H1 (cell line): ENCODE measurements around the gene CDPF1. TPM values are rescaled to one million over a fixed set of nuclear protein-coding genes. Genes with fewer than 3 reads are reported as not detected.

Source experiments
- CTCF ChIA-PET: fragments of 300-600 bp; sonication (Branson Sonifier 250); formaldehyde crosslinking; loops from one replicate; lab custom pipeline; 2021; ENCODE audit not compliant: partially characterized antibody; lab: Charles Lee
- POLR2A ChIA-PET: fragments of 300-600 bp; sonication (Branson Sonifier 250); formaldehyde crosslinking; loops from one replicate; lab custom pipeline; 2021; ENCODE audit warnings: inconsistent platforms; ENCODE audit not compliant: partially characterized antibody; lab: Charles Lee
- DNase-seq, 2 experiments: peaks; one replicate each; pipeline versions ENCODE4 v3.0.0 to v3.0.0-alpha.2; 2010 to 2022; ENCODE audit warnings: low spot score in 2 of 2, low read depth in 1 of 2, mixed read lengths in 1 of 2
- FAIRE-seq: peaks from 2 replicates; lab custom pipeline; 2011; peaks lifted over from hg19 to GRCh38; lab: Jason Lieb, UNC
- H2AFZ ChIP-seq: 2 replicates; pipeline ENCODE4 v1.8.1; 2012; ENCODE audit warnings: low read length, inconsistent platforms
- H2AK5ac ChIP-seq: 2 replicates; pipeline ENCODE4 v1.6.1; 2013; ENCODE audit warnings: low read depth, low read length
- H2BK120ac ChIP-seq: replicated peaks from 2 replicates; pipeline ENCODE3; 2013; ENCODE audit warnings: low read depth, low read length, inconsistent platforms
- H2BK12ac ChIP-seq: 2 replicates; pipeline ENCODE4 v1.6.1; 2013; ENCODE audit warnings: low read depth, low read length
- H2BK15ac ChIP-seq: 2 replicates; pipeline ENCODE4 v1.6.1; 2013; ENCODE audit warnings: low read length
- H2BK20ac ChIP-seq: 2 replicates; pipeline ENCODE4 v1.6.1; 2013; ENCODE audit warnings: low read length
- H2BK5ac ChIP-seq: 2 replicates; pipeline ENCODE4 v1.6.1; 2013; ENCODE audit warnings: low read depth, low read length
- H3K14ac ChIP-seq: 2 replicates; pipeline ENCODE4 v1.6.1; 2013; ENCODE audit warnings: inconsistent platforms; ENCODE audit not compliant: insufficient read length
- H3K18ac ChIP-seq: 2 replicates; pipeline ENCODE4 v1.6.1; 2013; ENCODE audit warnings: low read length; ENCODE audit errors: extremely low read depth
- H3K23ac ChIP-seq: 2 replicates; pipeline ENCODE4 v1.6.1; 2013; ENCODE audit warnings: inconsistent platforms; ENCODE audit not compliant: insufficient read length
- H3K23me2 ChIP-seq: 2 replicates; pipeline ENCODE4 v1.6.1; 2013; ENCODE audit warnings: low read depth, low read length
- H3K27ac ChIP-seq: 2 replicates; pipeline ENCODE4 v1.6.1; 2011; ENCODE audit warnings: low read depth, low read length, inconsistent platforms
- H3K27me3 ChIP-seq, 4 experiments: replicated peaks in 1 of 4; 1 replicate in 1 of 4; 2 replicates in 3 of 4; pipeline versions ENCODE4 v1.6.1 to v1.8.1; 2011 to 2013; ENCODE audit warnings: low read length in 3 of 4, mild to moderate bottlenecking in 3 of 4, inconsistent platforms in 2 of 4, mixed read lengths in 2 of 4, moderate library complexity in 1 of 4; ENCODE audit not compliant: control insufficient read depth in 3 of 4, insufficient read depth in 3 of 4; ENCODE audit errors: extremely low read depth in 1 of 4
- H3K36me3 ChIP-seq, 4 experiments: 2 replicates each; pipeline versions ENCODE4 v1.6.1 to v1.8.1; 2011 to 2013; ENCODE audit warnings: mild to moderate bottlenecking in 4 of 4, low read length in 3 of 4, moderate library complexity in 2 of 4, control low read depth in 1 of 4, inconsistent platforms in 1 of 4; ENCODE audit not compliant: insufficient read depth in 4 of 4, control insufficient read depth in 2 of 4
- H3K4ac ChIP-seq: replicated peaks from 2 replicates; pipeline ENCODE3; 2013; ENCODE audit warnings: low read length, low read depth, mixed read lengths, inconsistent platforms; ENCODE audit not compliant: insufficient read length
- H3K4me1 ChIP-seq, 4 experiments: replicated peaks in 1 of 4; 1 replicate in 1 of 4; 2 replicates in 3 of 4; pipeline versions ENCODE4 v1.6.1 to v1.8.1; 2011 to 2013; ENCODE audit warnings: low read length in 3 of 4, inconsistent platforms in 2 of 4, mixed read lengths in 1 of 4; ENCODE audit not compliant: insufficient read depth in 4 of 4, control insufficient read depth in 3 of 4
- H3K4me2 ChIP-seq, 2 experiments: 2 replicates each; pipeline versions ENCODE4 v1.6.1 to v1.8.1; 2011 to 2013; ENCODE audit warnings: low read depth in 2 of 2, low read length in 2 of 2, control low read depth in 1 of 2, inconsistent platforms in 1 of 2, mild to moderate bottlenecking in 1 of 2; ENCODE audit not compliant: insufficient read depth in 1 of 2
- H3K4me3 ChIP-seq, 4 experiments: fragments of 200-600, 300-600 bp in 1 of 4; sonication (generic), shearing (Covaris generic), sonication (Bioruptor Twin) in 1 of 4; 2 replicates each; pipeline versions ENCODE4 v1.5.1 to v1.8.1; 2011 to 2016; ENCODE audit warnings: low read length in 4 of 4, low read depth in 3 of 4, control low read depth in 2 of 4, inconsistent platforms in 2 of 4, mild to moderate bottlenecking in 2 of 4, mixed read lengths in 1 of 4, moderate library complexity in 1 of 4; ENCODE audit not compliant: insufficient read depth in 2 of 4; ENCODE audit errors: extremely low read depth in 1 of 4
- H3K56ac ChIP-seq: replicated peaks from 2 replicates; pipeline ENCODE3; 2013; ENCODE audit warnings: low read depth, mild to moderate bottlenecking, mixed read lengths, low read length, inconsistent platforms; ENCODE audit not compliant: insufficient read length
- H3K79me1 ChIP-seq: 2 replicates; pipeline ENCODE4 v1.6.1; 2013; ENCODE audit warnings: low read depth, low read length, control low read depth
- H3K79me2 ChIP-seq, 2 experiments: 2 replicates each; pipeline versions ENCODE4 v1.6.1 to v1.8.1; 2012 to 2013; ENCODE audit warnings: low read length in 2 of 2, mild to moderate bottlenecking in 2 of 2, inconsistent platforms in 1 of 2; ENCODE audit not compliant: insufficient read depth in 2 of 2, control insufficient read depth in 1 of 2
- H3K9ac ChIP-seq, 4 experiments: replicated peaks in 1 of 4; 1 replicate in 1 of 4; 2 replicates in 3 of 4; pipeline versions ENCODE4 v1.6.1 to v1.8.1; 2011 to 2013; ENCODE audit warnings: low read depth in 3 of 4, low read length in 3 of 4, control low read depth in 2 of 4, mild to moderate bottlenecking in 2 of 4, moderate library complexity in 2 of 4, inconsistent platforms in 1 of 4; ENCODE audit errors: extremely low read depth in 1 of 4
- H3K9me3 ChIP-seq, 2 experiments: 2 replicates each; pipeline versions ENCODE4 v1.6.1 to v1.8.1; 2012 to 2013; ENCODE audit warnings: mild to moderate bottlenecking in 2 of 2, moderate library complexity in 2 of 2, control low read depth in 1 of 2, inconsistent platforms in 1 of 2, low read depth in 1 of 2, low read length in 1 of 2, mixed read lengths in 1 of 2; ENCODE audit not compliant: insufficient read depth in 2 of 2
- H4K20me1 ChIP-seq, 2 experiments: replicated peaks in 1 of 2; 2 replicates each; pipeline versions ENCODE3 to v1.8.1; 2011 to 2013; ENCODE audit warnings: inconsistent platforms in 2 of 2, low read length in 2 of 2, mild to moderate bottlenecking in 1 of 2; ENCODE audit not compliant: insufficient read depth in 2 of 2, control insufficient read depth in 1 of 2
- H4K5ac ChIP-seq: 2 replicates; pipeline ENCODE4 v1.6.1; 2013; ENCODE audit warnings: low read length, low read depth, mixed read lengths, inconsistent platforms; ENCODE audit not compliant: insufficient read length
- H4K8ac ChIP-seq: 2 replicates; pipeline ENCODE4 v1.8.0; 2013; ENCODE audit warnings: mild to moderate bottlenecking, moderate library complexity, low read length, inconsistent platforms; ENCODE audit not compliant: insufficient read depth; ENCODE audit errors: extremely low read depth
- H4K91ac ChIP-seq: replicated peaks from 2 replicates; pipeline ENCODE3; 2013; ENCODE audit warnings: low read length, mixed read lengths, inconsistent platforms; ENCODE audit not compliant: insufficient read length
- whole genome bisulfite sequencing, 2 experiments: shearing (Covaris generic) in 1 of 2; methylation state at CpG; one replicate each; pipeline versions ENCODE4 v1.1.6 to v1.1.7; 2013 to 2015; ENCODE audit warnings: low lambda C conversion rate in 2 of 2, mixed read lengths in 2 of 2, inconsistent platforms in 1 of 2, low coverage in 1 of 2, missing lambda C conversion rate in 1 of 2; ENCODE audit not compliant: insufficient replicate concordance in 2 of 2, insufficient coverage in 1 of 2, insufficient read length in 1 of 2; ENCODE audit errors: extremely low coverage in 1 of 2, missing lambda C conversion rate in 1 of 2; 5-methylcytosine and 5-hydroxymethylcytosine counted together
- polyA plus RNA-seq, 7 experiments: library from polyadenylated mRNA; depleted of rRNA in 3 of 7; stranded (reverse) in 5 of 7; unstranded in 2 of 7; fragments of >200 nt in 5 of 7; fragments of 200-250 nt in 2 of 7; gene quantifications; 1 replicate in 5 of 7; 2 replicates in 1 of 7; 4 replicates in 1 of 7; pipeline versions ENCODE4 v1.2.1 to v1.2.3, GENCODE V29; 2011 to 2013; ENCODE audit warnings: missing spikeins in 2 of 7, mixed read lengths in 2 of 7
- total RNA-seq: library from RNA; stranded (reverse); fragmentation: NEBNext Ultra II Directional; extraction: Animal tissue kit (Norgen Biotek cat#: 25700); gene quantifications from 2 replicates; pipeline ENCODE4 v1.2.1, GENCODE V29; 2021

The CDPF1 gene
- total and polyA plus RNA-seq, 2 of the 8 experiments (the other 6 are each of a cell fraction or from before 2014, with no cell fraction given) = 9.7 to 13.7 TPM

- Histone ChIP-seq H3K36me3 (no peaks in the 10 kb centered on the region), H3K23ac (no peak overlapping the region), H2AK5ac (no peak overlapping the region), H3K18ac (no peak overlapping the region), H4K20me1 (peaks cover 0 to 7% of the 10 kb centered on the region in 2 experiments), H3K79me2 (no peaks in the 10 kb centered on the region), H4K8ac (peak overlapping the region; percentile 85; the same call in 1 of the 2 replicates), H3K27ac (no peak overlapping the region), H3K56ac (no peak overlapping the region), H3K4me2 (no peak overlapping the region), H3K23me2 (no peaks in the 10 kb centered on the region), H3K9ac (no peak overlapping the region), H2BK120ac (no peak overlapping the region), H4K5ac (no peak overlapping the region), H2AFZ (no peak overlapping the region), H2BK12ac (no peak overlapping the region), H3K27me3 (no peaks in the 10 kb centered on the region), H4K91ac (no peak overlapping the region), H3K4me1 (no peaks in the 10 kb centered on the region; a peak in 2 of 7 replicates), H3K79me1 (no peaks in the 10 kb centered on the region), H3K4me3 (no peak overlapping the region), H3K9me3 (no peaks in the 10 kb centered on the region), H3K4ac (no peak overlapping the region), H2BK15ac (no peak overlapping the region), H2BK5ac (no peak overlapping the region), H2BK20ac (no peak overlapping the region), H3K14ac (no peak overlapping the region)
- POLR2A ChIA-PET = no interaction called here
- FAIRE-seq (no peak), DNase-seq (no peak)
- WGBS, 2 experiments = 87% methylated on average over 10 of the region's 10 CpGs; no CpG with 5 or more reads in 1 of the 2 experiments
- CTCF ChIA-PET = no interaction called here
Measured at GRCh38 chr22:46224898-46225290, 25.2 kb downstream of the CDPF1 start.
